ENCODE measurements around the gene DCAF11.

DCAF11 gene

GRCh38 chr14:24114532-24115421 lies at the start of gene DCAF11, which contains the start of gene NRL:
TSS of gene DCAF11 (plus strand) at chr14:24114777. CDS start at chr14:24115595, 818 bp downstream.
TSS of gene NRL (minus strand) at chr14:24114949. CDS start at chr14:24082848, 32,101 bp downstream.
- peak; percentile 100 for DNase-seq

GRCh38 chr14:24064856-24065255 lies 49.7 kb upstream of the DCAF11 start:
- DNase-seq = no peak

- DNase-seq = no peak
Observed at GRCh38 chr14:24065408-24065807, 49.2 kb upstream of the DCAF11 start.

GRCh38 chr14:24066496-24067132 lies 48.0 kb upstream of the DCAF11 start:
- DNase-seq = no peak

GRCh38 chr14:24067133-24068082 lies 47.2 kb upstream of the DCAF11 start:
- DNase-seq = no peak

GRCh38 chr14:24068711-24069410 lies 45.7 kb upstream of the DCAF11 start:
- DNase-seq = no peak

- DNase-seq = no peak
Observed at GRCh38 chr14:24069411-24069735, 45.2 kb upstream of the DCAF11 start.

GRCh38 chr14:24070285-24071143 lies 44.1 kb upstream of the DCAF11 start:
- no peak for DNase-seq

GRCh38 chr14:24071144-24071697 lies 43.4 kb upstream of the DCAF11 start, which contains the start of gene CPNE6:
TSS of gene CPNE6 (plus strand) at chr14:24071562. CDS start at chr14:24072937, 1,375 bp downstream.
- no peak for DNase-seq

GRCh38 chr14:24071836-24072430 lies 42.6 kb upstream of the DCAF11 start:
- no peak for DNase-seq

GRCh38 chr14:24072436-24072835 lies 42.1 kb upstream of the DCAF11 start:
- DNase-seq = no peak

GRCh38 chr14:24072881-24073877 lies 41.4 kb upstream of the DCAF11 start:
- no peak for DNase-seq

GRCh38 chr14:24074625-24075484 lies 39.7 kb upstream of the DCAF11 start:
- no peak for DNase-seq

- no peak for DNase-seq
Observed at GRCh38 chr14:24075485-24076301, 38.9 kb upstream of the DCAF11 start.

GRCh38 chr14:24076302-24076601 lies 38.3 kb upstream of the DCAF11 start:
- DNase-seq = no peak

- DNase-seq = no peak
Observed at GRCh38 chr14:24077086-24077485, 37.5 kb upstream of the DCAF11 start.

GRCh38 chr14:24078146-24078545 lies 36.4 kb upstream of the DCAF11 start:
- no peak for DNase-seq
